ENCODE measurements around the gene FBXO28.
"Not testable (repeated sequence)": the region's sequence is repeated elsewhere in the genome, so short reads cannot be mapped to it uniquely, and the experiment has no call there.

The FBXO28 gene

DNA sequence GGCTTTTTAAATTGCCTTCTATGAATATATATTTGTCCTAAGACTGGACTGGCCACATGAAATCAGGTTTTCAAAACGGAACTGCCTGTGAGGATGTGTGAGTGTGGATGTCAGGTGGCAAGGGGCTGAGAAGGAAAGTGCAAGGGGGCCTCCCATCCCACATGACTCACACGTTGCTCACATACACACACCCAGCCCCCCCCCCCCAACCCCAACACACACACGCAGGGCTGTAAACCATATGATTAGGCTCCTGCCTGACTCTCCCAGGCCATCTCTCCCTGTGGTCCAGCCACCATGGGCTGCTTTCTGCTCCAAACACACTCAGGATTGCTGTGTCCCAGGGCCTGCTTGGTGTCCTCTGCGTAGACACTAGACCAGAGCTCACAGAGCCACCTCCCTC is 91.5 kb downstream of the FBXO28 start:
- Histone ChIP-seq H3K27me3 (no peaks in the 10 kb centered on the region), H3K4me1 (ENCODE audit: control insufficient read depth in 1 of 2, insufficient read depth in 1 of 2, low read depth in 1 of 2, low read length in 1 of 2) (peaks cover 5 to 7% of the 10 kb centered on the region in 2 experiments), H3K4me3 (ENCODE audit: low read depth in 1 of 2, low read length in 1 of 2) (no peak overlapping the region), H3K36me3 (peaks cover 4% of the 10 kb centered on the region), H3K27ac (no peak overlapping the region), H3K9me3 (no peaks in the 10 kb centered on the region)
- TF ChIP-seq CTCF (IDR thresholded peaks at IDR 0.05) = no peak

GRCh38 chr1:224205931-224206538 is 92.1 kb downstream of the FBXO28 start:
- H3K36me3 ChIP-seq; H3K27me3 ChIP-seq; H3K27ac ChIP-seq; H3K4me3 ChIP-seq (ENCODE audit: low read depth in 1 of 2, low read length in 1 of 2); H3K4me1 ChIP-seq (ENCODE audit: control insufficient read depth in 1 of 2, insufficient read depth in 1 of 2, low read depth in 1 of 2, low read length in 1 of 2); H3K9me3 ChIP-seq: not testable (repeated sequence)

GRCh38 chr1:224211206-224211962 is 97.5 kb downstream of the FBXO28 start:
- H3K27me3 ChIP-seq = no peaks in the 10 kb centered on the region
- H3K27ac ChIP-seq = no peak overlapping the region
- no peak overlapping the region for H3K4me3 ChIP-seq (ENCODE audit: low read depth in 1 of 2, low read length in 1 of 2)
- no peaks in the 10 kb centered on the region for H3K36me3 ChIP-seq
- no peaks in the 10 kb centered on the region for H3K4me1 ChIP-seq (ENCODE audit: control insufficient read depth in 1 of 2, insufficient read depth in 1 of 2, low read depth in 1 of 2, low read length in 1 of 2)
- H3K9me3 ChIP-seq = no peaks in the 10 kb centered on the region
- no peak for TF ChIP-seq CTCF (IDR thresholded peaks at IDR 0.05)

All from neutrophil (primary cell).